CD4-positive, alpha-beta T cell treated with Interleukin-15 for 4 hours (primary cell): ENCODE results near the gene CCDC50.

ENCODE experiments used
- DNase-seq: peaks from one replicate; pipeline ENCODE4 v3.0.0-alpha.2; 2020; ENCODE audit warnings: low spot score

Gene CCDC50, protein sequence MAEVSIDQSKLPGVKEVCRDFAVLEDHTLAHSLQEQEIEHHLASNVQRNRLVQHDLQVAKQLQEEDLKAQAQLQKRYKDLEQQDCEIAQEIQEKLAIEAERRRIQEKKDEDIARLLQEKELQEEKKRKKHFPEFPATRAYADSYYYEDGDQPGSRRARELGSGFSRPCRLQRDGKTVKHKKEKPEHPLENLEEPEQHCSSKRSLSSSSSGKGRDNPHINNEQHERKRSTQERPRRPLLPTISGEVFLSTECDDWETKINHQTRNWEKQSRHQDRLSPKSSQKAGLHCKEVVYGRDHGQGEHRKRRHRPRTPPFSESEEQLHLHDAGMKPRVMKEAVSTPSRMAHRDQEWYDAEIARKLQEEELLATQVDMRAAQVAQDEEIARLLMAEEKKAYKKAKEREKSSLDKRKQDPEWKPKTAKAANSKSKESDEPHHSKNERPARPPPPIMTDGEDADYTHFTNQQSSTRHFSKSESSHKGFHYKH

DNA sequence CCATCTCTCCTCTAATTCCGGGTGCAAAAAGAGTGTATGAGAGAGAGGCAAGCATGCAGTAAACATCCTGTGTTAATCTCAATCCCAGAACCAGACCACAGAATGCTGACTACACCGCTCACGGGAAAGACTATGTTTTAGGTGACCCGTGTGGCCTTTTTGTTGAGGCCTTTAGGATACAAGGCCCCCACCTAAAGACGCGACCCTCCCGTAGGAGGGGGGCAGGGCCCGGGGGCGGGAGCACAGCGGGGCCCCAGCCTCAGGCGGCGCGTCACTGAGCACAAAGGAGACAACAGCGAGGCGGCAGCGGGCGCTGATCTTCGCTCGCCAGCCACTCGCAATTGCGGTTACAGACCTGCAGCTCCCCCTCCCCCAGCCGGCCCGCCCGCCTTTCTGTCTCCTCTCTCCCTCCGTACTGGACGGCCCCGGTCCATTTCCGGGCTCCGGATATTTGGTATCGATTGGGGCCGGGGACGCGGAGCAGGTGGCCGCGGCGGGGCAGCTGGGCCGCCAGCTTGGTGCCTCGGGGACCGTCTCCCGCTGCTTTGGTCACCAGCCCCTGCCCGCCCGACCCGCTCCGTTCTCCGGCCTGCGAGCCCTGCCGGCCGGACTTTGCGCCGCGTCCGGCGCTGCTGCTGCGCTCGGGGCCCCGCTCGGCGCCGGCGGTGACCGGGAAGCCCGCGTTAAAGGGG, at the start of gene CCDC50:
TSS of gene CCDC50 (plus strand) at position 433 of the 692 bp plus-strand sequence. CDS start 281 bp downstream, outside the sequence.
- peak; percentile 34 for DNase-seq

DNA sequence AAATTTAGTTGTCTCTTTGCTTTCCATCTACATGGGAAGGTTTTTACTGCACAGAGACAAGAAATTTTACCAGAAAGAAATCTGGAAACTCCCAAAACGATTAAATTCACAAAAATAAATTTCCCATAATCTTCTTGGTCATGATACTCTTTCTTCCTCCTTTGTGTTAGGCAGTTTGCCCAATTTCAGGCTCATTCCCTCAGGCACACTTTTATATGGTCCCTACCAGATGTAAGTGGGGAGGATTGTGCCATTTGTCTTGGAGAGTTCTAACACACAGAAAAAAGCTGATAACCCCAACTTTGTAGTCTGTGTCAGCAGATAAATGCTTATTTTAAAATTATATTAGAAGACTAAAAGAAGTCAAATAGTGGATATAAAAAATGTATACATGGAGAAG, 49.1 kb upstream of the CCDC50 start:
- DNase-seq, result no peak

DNA sequence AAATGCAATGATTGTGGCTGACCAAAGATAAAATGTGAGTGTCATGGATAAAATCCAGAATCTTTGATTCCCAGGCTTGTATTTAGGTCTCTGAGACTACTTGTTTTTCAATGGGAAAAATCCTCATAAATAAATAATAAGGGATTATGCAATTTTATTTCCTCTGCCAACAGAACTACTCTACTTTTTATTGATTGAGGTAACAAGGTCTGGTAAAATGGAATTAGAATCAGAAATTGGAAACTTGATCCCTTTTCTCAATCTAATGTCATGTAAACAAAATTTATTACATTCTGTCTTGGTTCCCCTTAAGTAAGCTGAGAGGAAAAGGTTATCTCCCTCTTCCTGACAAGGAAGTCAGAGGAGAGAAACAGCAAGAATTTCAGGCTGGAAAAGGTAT, 48.3 kb upstream of the CCDC50 start:
- DNase-seq, result no peak

DNA sequence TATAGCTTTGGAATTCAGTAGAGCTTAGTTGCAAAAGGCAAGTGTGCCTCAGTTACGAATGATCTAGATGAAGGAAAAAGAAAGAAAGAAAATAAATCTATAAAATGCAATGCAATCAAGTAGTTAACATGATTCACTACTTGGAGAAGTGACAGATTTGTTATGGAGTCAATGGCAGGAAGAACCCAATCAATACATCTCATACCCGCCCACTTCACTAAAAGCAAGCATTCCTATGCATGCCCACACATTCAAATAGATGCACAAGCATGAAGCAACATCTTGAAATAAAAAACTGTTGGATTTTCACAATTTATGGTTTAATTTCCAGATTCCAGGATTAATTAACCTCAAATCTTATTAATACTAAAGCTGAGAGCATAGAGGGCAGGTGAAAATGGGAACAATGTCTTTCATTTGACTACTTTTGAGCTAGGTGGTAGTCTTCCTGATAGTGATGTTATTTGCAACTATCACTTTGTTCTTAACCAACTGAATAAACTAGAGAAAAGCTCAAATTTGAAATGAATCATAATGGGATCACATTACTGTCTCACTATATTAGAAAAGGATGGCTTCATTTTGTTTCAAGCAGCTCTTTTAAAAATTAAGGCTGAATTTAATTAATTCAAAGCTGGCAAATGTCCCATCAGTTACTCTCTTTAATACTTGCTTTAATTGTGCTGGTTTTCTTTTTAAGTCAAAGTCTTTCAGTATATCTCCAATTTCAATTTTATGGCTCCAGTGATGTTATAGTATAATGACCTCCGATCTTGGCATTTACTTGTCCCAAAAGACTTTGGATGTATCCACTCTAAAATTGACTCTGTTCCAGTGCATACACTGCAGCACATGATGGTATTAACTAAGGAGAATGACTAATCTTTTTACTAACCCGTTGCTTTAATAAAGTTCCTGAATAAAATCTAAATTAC, 46.7 kb upstream of the CCDC50 start:
- DNase-seq, result no peak

DNA sequence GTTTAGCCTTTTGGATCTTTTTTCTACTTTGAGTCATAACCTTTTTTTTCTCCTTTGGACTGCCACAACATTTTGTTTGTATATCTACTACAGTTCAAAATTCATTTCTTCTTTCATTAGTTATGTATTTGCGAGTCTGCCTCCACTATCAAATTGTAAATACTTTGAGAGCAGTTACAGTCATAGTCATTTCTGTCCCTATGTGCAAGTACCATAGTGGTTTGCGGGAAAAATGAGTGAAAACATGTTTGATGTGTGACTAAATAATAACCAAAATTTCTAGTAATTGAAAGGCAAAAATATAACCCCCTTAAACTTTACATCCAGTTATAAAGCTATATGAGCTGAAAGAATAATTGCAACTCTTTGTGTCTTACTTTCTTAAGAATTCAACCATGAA, 45.8 kb upstream of the CCDC50 start:
- no peak for DNase-seq

DNA sequence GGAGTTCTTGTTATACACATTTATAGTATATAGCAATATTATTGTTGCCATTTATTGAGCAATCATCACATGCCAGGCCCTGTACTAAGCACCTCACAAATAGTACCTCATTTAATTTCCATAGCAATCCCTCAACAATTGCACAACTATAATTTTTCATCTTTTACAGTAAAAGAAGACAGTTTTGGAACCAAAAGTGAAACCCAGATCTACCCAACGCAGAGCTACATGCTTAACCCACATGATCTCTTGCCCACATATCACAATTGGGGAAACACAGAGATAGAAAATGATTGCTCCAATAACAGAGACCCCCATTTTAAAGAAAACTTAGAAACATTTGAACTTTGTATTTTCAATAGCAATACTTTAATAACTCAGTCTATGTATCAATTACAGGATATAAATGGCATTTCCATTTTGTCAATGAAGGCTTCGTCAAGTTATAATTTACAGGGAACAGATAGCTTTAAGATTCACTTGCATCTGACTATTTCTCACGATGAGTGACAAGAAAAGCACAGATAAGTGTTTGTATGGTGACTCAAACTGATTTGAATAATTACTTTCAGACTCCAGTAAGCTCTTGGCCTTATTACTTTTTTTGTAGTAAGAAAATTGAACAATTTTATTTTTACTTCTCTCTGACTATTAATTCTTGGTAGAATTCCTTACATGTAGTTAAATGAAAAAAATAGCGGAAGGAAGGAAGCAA, 38.7 kb upstream of the CCDC50 start:
- peak; percentile 1 for DNase-seq

DNA sequence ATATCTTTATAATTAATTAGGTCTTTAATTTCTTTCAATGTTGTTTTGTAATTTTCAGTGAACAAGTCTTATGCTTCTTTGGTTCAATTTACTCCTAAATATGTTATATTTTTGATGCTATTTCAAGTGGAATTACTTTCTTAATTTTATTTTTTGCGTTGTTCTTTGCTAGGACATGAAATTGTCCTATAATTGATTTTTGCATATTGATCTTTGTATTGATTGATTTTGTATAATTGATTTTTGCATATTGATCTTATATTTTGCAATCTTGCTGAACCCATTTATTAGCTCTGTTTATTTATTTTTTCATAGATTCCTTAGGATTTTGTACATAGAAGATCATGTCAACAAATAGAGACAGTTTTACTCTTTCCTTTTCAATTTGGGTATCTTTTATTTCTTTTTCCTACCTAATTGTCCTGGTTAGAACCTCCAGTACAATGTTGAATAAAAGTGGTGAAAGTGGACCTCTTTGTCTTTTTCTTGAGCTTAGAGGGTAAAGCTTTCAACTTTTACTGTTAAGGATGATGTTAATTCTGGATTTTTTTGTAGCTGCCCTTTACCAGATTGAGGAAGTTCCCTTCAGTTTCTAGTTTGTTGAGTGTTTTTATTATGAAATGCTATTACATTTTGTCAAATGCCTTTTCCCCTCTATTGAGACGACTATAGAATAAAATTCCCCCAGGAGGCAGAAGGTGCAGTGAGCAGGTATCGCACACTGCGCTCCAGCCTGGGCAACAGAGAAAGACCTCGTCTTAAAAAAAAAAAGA, 36.8 kb upstream of the CCDC50 start:
- DNase-seq, result no peak

DNA sequence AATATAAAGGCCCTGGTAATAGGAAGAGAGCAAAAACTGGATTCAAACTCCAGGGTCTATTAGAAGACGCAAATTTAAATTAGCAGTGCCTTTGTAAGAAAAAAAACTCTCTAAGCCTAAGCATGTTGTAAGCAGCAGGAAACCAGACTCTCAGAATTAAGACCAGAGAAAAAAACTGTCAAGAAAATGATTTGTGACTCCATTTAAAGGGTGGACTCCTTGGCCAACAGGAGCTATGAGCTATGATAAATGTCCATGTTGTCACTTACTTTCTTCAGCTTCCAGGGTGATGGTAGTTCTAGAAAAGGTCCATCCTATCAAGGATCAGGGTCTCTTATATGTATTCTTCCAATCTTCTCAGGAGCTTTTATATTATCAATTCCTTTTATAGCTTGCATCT, 34.9 kb upstream of the CCDC50 start:
- no peak for DNase-seq

DNA sequence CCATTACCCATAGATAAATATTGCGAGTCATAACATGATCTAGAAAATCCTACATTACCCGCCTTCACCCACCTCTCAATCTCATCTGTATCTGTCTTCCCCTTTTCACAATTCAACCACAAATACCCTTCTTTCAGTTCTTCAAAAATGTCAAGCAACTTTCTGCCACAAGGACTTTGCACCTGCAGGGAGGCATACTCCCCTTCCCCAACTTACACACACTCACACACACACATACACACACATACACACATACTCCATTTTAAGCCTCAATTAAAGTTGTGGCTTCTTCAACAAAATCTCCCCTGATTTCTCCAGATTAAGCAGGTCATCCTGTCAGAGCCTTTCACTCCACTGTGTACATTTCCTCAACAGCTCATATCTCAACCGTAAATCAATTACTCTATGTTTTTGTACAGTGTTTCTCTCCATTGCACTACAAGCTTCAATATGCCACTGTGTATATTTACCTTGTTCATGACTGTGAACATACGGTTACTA, 33.1 kb upstream of the CCDC50 start:
- DNase-seq, result no peak

DNA sequence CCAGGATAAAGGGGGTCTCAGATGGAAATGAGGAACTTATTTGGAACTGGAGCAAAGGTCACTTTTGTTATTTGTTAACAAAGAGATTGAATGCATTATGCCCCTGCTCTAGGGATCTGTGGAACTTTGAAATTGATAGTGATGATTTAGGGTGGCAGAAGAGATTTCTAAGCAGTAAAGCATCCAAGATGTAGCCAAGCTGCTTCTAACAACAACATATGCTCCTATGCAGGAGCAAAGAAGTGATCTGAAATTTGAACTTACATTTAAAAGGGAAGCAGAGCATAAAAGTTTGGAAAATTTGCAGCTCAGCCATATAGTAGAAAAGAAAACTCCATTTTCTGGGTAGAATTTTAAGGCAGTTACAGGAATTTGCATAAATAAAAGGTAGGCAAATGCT, 30.3 kb upstream of the CCDC50 start:
- DNase-seq, result no peak

DNA sequence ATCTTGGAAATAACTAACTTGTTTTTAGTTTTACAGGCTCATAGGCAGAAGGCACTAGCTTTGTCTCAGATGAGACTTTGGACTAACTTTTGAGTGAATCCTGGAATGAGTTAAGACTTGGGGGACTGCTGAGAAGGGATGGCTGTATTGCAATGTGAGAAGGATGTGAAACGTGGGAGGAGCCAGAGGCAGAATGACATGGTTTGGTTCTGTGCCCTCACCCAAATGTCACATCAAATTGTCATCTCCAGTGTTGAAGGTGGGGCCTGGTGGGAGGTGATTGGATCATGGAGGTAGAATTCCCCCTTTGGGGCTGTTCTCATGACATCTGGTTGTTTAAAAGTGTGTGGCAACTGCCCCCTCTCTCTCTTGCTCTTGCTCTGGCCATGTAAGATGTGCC, 28.8 kb upstream of the CCDC50 start:
- no peak for DNase-seq

DNA sequence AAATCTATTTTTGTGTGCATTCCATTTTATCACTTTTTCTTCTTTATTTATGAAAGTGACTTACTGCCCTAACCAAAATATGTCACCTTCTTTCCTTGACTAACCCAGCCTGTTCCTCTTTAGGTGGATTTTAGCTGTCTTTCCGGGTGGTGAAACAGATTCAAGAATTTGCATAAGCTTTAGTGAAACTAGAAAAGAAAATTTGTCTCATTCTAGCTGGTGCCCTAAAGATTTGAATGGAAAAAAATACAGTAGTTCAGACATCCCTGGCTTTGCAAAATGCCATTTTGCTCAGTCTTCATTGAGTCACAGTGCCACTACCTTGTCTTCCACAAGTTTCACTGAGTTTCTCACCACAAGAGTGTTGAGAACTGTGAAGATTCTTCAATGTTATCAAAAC, 28.2 kb upstream of the CCDC50 start:
- no peak for DNase-seq

DNA sequence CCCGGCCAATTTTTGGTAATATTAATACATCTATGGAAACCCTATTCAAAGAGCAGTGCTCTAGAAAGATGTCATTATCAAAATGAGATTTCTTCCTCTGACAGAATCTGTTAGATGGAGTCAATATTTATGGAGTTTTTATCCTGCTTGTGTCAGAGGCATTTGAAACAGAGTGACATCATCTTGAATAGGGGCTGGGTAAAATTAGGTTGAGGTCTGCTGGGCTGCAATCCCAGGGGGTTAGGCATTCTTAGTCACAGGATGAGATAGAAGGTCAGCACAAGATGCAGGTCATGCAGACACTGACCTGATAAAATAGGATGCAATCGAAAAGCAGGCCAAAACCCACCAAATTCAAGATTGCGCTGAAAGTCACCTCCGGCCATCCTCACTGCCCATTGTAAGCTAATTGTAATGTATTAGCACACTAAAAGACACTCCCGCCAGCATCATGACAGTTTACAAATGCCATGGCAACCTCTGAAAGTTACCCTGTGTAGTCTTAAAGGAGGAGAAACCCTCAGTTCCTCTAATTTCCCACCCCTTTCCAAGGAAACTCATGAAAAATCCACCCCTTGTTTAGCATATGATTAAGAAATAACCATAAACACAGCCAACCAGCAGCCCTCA, 27.3 kb upstream of the CCDC50 start:
- DNase-seq, result no peak

DNA sequence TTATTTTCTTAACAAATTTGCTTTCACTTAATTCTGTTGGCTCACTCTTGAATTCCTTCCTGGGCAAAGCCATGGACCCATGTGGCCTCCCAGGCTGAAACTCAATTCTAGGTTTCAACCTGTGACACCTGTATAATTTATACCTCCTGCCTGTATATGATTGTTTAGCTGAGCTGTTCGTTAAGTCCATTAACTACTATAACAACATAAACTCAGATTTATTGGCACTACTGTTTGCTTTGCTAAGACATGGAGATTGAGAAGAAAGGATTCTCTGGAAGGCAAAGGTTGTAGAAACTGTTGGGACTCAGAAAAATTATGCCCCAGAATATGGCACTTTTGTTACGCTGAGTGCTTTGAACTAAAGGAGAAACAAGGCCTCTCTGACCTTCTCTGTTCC, 26.7 kb upstream of the CCDC50 start:
- DNase-seq, result no peak

DNA sequence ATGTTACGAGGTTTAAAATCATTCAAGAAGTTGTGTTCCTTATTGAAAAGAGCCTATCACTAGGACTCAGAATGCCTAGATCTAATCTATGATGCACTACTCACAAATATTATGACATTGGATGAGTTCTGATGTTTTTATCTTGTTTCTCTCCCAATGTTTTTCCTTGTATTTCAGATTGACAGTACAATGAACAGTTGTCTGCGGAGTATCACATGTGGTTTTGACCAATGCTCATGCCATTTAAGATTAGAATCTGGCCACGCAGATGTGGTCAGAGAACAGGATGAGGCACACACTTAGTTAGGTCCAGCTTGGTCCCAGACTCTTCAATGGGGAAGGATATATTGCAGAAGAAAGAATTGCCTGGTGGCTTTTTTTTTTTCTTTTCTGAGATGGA, 25.6 kb upstream of the CCDC50 start:
- no peak for DNase-seq

DNA sequence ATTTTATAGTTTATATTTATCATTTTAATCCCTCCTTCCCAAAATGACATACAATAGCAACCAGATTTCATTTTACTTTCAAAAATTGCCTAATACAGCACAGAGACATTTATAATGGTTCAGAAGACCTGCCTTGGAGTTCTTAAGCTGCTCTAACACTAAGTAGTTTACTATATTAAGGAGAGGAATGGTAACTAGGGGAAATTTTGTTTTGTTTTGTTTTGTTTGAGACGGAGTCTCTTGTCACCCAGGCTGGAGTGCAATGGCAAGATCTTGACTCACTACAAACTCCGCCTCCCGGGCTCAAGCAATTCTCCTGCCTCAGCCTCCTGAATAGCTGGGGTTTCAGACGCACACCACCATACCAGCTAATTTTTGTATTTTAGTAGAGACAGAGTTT, 22.8 kb upstream of the CCDC50 start:
- no peak for DNase-seq

DNA sequence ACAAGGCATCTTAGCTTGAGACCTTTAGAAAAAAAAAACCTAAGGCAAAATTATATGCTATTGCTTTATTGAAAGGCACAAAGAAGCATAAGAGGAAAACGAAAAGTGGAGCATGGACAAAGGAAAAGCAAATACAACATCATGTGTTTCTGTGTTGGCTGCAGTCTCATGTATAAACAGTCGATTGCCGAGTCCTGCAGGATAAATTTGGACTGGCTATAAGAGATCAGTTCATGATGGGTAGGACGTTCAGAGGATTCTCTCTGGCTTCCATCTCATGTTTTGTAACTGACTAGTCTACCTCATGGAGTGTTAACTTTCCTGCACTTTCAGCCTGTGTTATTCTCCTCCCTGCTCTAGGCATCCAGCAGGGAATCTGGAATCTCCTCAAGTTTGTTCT, 21.9 kb upstream of the CCDC50 start:
- DNase-seq, result no peak

DNA sequence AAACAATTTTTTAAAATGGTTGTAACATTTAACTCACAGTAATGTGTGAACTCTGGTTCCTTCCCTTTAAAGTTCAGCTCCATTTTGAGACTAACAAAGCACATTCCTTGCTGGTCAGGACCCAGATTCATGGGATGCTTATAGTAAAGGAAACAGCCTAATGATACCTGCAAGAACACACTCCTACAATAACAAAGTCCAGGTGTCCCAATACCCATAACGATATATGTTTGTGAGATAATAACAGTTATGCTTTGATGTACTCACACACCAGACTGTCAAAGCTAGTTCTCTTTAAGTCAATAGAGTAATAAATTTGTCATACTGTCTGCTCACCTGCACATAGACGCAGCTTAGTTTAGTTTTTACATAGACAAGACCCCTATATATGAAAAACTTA, 15.9 kb upstream of the CCDC50 start:
- DNase-seq, result no peak

DNA sequence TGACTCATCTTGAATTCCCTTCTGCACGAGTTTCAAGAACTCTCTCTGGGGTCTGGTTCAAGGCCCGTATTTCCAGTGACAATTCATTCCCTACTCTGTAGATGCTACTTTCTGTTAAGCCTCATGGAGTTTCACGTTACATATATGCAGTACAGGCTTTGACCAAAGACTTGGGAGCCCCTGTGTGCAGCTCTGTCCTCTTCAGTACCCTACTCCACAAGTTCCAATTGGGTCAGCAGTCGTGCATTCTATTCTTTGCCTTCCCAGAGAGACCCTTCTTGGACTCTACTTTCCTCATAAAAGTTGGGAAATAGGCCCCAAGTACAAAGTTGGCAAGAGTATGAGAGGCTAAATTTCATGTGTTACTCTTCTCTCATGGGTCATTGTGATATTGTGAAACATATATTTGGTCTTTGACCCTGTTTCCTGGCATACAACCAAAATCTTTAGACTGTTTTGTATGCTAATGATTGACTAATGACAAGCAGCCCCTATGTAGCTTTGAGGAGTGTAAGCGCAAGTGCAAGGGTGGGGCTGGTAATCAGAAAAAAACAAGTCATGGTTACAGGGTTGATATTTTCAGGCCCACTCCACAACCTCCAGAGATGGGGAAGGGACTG, 15.0 kb upstream of the CCDC50 start:
- DNase-seq, result no peak
